ENCODE results near the gene SH2B3. TPM values are rescaled to one million over a fixed set of nuclear protein-coding genes. Genes with fewer than 3 reads are reported as not detected.

SH2B3 gene
- total and polyA plus RNA-seq, 10 donors: 11.5 to 105 (median 81.9) TPM

DNA sequence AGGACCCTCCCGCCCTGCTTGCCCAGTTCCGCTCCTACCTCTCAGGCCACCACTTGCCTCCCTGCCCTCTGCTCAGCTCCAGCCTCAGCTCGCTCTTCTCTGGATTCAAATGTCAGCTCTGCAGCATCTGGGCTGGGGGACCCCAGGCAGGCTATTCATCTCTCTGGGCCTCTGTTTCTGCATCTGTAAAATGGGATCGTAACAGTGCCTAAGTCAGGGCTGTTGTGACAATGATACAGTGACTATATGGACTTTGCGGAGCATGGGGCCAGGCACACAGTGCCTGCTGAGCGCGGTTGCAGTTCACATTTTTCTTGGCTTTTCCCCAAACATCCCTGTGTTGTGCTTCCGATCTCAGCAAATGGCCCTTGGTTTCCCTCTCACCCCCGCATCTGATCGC, 39.6 kb upstream of the SH2B3 start:
- Histone ChIP-seq H3K9me3 (no peaks in the 10 kb centered on the region), H3K27ac (peak overlapping the region in 2 of 8 donors; percentile 11 to 37), H3K4me3 (peak overlapping the region in 1 of 8 donors; percentile 2), H3K27me3 (replicated peaks in 1 of 7) (no peaks in the 10 kb centered on the region), H3K4me1 (peaks cover 24 to 92% (median 59%) of the 10 kb centered on the region in 6 donors), H3K36me3 (peaks cover 0 to 45% (median 9%) of the 10 kb centered on the region in 6 donors)
- intact Hi-C loops (cut with DNase I; ENCODE audit: low total_unique reads): no loop called here
- TF ChIP-seq POLR2A (IDR thresholded peaks at IDR 0.05): no peak
- TF ChIP-seq, protein P1, sequence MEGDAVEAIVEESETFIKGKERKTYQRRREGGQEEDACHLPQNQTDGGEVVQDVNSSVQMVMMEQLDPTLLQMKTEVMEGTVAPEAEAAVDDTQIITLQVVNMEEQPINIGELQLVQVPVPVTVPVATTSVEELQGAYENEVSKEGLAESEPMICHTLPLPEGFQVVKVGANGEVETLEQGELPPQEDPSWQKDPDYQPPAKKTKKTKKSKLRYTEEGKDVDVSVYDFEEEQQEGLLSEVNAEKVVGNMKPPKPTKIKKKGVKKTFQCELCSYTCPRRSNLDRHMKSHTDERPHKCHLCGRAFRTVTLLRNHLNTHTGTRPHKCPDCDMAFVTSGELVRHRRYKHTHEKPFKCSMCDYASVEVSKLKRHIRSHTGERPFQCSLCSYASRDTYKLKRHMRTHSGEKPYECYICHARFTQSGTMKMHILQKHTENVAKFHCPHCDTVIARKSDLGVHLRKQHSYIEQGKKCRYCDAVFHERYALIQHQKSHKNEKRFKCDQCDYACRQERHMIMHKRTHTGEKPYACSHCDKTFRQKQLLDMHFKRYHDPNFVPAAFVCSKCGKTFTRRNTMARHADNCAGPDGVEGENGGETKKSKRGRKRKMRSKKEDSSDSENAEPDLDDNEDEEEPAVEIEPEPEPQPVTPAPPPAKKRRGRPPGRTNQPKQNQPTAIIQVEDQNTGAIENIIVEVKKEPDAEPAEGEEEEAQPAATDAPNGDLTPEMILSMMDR (IDR thresholded peaks at IDR 0.05 in 8 of 11, conservative IDR thresholded peaks at IDR 0.05 in 3 of 11): no peak
- TF ChIP-seq POLR2AphosphoS5 (IDR thresholded peaks at IDR 0.05): no peak
- WGBS, 5 donors: 94 to 97% (median 96%) methylated on average over 10 of the region's 10 CpGs
- no peak for DNase-seq

DNA sequence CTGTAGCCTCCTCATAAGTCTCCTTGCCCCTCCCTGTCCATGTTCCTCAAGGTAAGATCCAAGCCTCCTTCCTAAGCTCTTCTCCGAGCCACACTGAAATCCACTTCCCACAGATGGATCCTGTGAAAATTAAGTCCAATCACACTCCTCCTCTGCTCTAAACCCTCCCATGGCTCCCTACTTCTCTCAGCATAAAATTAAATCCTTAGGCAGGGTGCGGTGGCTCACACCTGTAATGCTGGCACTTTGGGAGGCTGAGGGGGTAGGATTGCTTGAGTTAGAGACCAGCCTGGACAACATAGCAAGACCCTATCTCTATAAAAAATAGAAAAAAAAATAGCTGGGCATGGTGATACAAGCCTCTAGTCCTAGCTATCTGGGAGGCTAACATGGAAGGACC, 39.1 kb upstream of the SH2B3 start:
- peak overlapping the region in 1 of 8 donors; percentile 2 for H3K4me3 ChIP-seq
- H3K27ac ChIP-seq: peak overlapping the region in 2 of 8 donors; percentile 83 to 88
- H3K4me1 ChIP-seq: peaks cover 18 to 87% (median 54%) of the 10 kb centered on the region in 6 donors
- no peaks in the 10 kb centered on the region for H3K27me3 ChIP-seq (replicated peaks in 1 of 7)
- intact Hi-C loops (cut with DNase I; ENCODE audit: low total_unique reads): no loop called here
- WGBS, 5 donors: 89 to 95% (median 95%) methylated on average over 2 of the region's 2 CpGs
- no peak for TF ChIP-seq POLR2A (IDR thresholded peaks at IDR 0.05)
- TF ChIP-seq, protein P1 (IDR thresholded peaks at IDR 0.05 in 8 of 11, conservative IDR thresholded peaks at IDR 0.05 in 3 of 11): no peak
- TF ChIP-seq POLR2AphosphoS5 (IDR thresholded peaks at IDR 0.05): no peak
- peaks cover 0 to 45% (median 9%) of the 10 kb centered on the region in 6 donors for H3K36me3 ChIP-seq
- DNase-seq: no peak
- H3K9me3 ChIP-seq: no peaks in the 10 kb centered on the region

DNA sequence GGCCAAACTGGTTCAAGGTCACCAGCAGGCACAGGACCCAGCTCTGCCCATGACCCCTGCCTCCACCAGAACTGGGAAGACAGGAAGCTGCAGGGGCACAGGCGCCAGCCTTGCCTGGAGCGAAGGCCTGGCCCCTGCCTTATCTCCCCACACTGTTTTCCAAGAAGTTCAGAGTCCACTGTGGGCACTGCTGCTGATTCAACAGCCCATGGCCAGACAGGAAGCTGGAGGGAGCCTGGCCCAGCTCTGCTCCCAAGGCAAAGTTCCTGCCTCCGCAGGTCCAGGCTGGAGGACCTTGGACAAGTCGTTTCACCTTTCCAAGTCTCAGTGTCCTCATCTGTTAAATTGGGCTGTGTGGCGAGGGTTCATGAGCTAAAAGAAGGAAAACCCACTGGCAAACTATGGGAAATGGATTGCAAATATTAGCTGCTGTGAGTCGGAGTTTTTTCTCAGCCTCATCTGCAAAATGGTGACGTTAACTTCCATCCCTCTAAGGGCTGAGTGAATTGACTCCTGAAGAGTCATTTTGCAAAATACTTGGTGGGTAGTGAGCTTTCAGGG, 38.0 kb upstream of the SH2B3 start:
- Histone ChIP-seq H3K27me3 (replicated peaks in 1 of 7) (no peaks in the 10 kb centered on the region), H3K4me1 (peaks cover 8 to 75% (median 43%) of the 10 kb centered on the region in 6 donors), H3K36me3 (peaks cover 0 to 35% (median 8%) of the 10 kb centered on the region in 6 donors), H3K27ac (peak overlapping the region in 7 of 8 donors; percentile 23 to 88 (median 84)), H3K9me3 (no peaks in the 10 kb centered on the region), H3K4me3 (peak overlapping the region; percentile 74 to 98 (median 88))
- TF ChIP-seq POLR2A (IDR thresholded peaks at IDR 0.05): no peak
- TF ChIP-seq POLR2AphosphoS5 (IDR thresholded peaks at IDR 0.05): peak; percentile 58 to 86 (median 85)
- TF ChIP-seq, protein P1 (IDR thresholded peaks at IDR 0.05 in 8 of 11, conservative IDR thresholded peaks at IDR 0.05 in 3 of 11): no peak
- 55 to 70% (median 57%) methylated on average over 5 to 7 of the region's 7 CpGs for WGBS, 5 donors
- DNase-seq: peak; percentile 84
- intact Hi-C loops (cut with DNase I; ENCODE audit: low total_unique reads): no loop called here

DNA sequence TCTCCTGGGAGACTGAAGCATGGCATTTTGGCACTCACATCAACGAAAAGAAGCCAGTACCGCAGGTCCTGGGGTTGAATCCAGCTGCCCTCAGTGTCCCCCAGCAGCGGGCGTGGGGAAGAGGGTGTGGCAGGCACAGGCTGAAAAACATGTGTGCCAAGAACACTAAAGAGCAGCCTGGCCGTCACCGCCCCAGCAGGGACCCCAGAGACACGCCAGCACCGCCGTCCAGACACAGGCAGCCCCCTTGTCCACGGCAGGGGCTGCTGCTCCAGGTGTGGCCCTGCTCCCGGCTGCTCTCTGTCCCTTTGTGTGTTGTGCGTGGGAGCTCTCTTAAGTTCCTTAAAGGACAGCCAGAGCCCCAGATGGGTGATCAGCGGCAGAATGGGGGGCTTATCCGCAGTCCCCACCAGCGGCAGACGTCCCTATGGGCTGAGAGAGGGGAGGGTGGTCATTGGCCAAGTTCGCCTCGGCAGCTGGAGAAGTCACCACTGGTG, 37.4 kb upstream of the SH2B3 start:
- H3K4me1 ChIP-seq: peaks cover 8 to 69% (median 41%) of the 10 kb centered on the region in 6 donors
- WGBS, 5 donors: 1 to 7% (median 3%) methylated on average over 12 to 18 of the region's 18 CpGs
- TF ChIP-seq POLR2A (IDR thresholded peaks at IDR 0.05) (no peak), POLR2AphosphoS5 (IDR thresholded peaks at IDR 0.05) (no peak)
- TF ChIP-seq, protein P1 (IDR thresholded peaks at IDR 0.05 in 8 of 11, conservative IDR thresholded peaks at IDR 0.05 in 3 of 11): no peak
- H3K36me3 ChIP-seq: peaks cover 0 to 29% (median 4%) of the 10 kb centered on the region in 6 donors
- H3K4me3 ChIP-seq: peak overlapping the region; percentile 74 to 98 (median 88)
- DNase-seq: peak; percentile 80
- H3K27ac ChIP-seq: peak overlapping the region; percentile 15 to 88 (median 84)
- H3K27me3 ChIP-seq (replicated peaks in 1 of 7): no peaks in the 10 kb centered on the region
- intact Hi-C loops (cut with DNase I; ENCODE audit: low total_unique reads): no loop called here
- no peaks in the 10 kb centered on the region for H3K9me3 ChIP-seq
